GM04503 (cell line): ENCODE measurements around the gene SLC6A20.

Experiments
- DNase-seq: peaks from one replicate; pipeline ENCODE4 v3.0.0-alpha.2; 2012; ENCODE audit warnings: low read depth

The SLC6A20 gene

DNA sequence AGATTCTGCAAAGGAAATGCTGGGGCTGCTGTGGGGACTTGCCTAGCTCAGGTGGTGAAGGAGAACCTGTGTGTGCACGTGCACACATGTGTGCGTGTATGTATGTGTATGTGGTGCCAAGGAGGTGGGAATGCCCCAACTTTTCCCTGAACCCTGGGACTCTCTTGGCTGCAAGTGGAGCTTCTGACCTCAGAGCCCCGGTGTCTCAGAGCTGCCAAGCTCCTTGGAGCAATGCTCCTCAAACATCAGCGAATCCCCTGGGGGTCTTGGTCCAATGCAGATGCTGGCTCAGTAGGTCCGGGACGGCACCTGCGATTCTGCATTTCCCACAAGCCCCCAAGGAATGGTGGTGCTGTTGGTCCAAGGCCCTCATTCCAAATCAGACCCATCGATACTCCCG lies 5.8 kb upstream of the SLC6A20 start:
- DNase-seq, result no peak

GRCh38 chr3:45800611-45801010 lies 4.3 kb upstream of the SLC6A20 start:
- no peak for DNase-seq

- DNase-seq, result no peak
Measured at GRCh38 chr3:45799586-45799985, 3.2 kb upstream of the SLC6A20 start.

DNA sequence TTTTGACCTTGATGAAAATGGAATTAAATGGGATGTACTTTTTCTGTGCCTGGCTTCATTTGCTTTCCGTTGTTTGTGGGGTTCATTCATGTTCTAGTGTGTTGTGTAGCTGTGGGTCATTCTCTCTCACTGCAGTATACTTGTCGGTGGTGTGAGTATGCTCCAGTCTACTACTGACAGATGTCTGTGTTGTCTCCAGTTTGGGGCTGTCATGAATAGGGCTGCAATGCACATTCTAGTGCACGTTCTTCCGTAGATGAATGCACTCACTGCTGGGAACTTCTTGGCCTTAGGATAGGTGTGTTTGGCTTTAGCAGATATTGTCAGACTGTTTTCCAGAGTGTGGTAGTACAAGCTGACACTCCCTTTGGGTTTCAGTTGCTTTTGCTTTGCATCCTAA lies 1.7 kb upstream of the SLC6A20 start:
- no peak for DNase-seq

DNA sequence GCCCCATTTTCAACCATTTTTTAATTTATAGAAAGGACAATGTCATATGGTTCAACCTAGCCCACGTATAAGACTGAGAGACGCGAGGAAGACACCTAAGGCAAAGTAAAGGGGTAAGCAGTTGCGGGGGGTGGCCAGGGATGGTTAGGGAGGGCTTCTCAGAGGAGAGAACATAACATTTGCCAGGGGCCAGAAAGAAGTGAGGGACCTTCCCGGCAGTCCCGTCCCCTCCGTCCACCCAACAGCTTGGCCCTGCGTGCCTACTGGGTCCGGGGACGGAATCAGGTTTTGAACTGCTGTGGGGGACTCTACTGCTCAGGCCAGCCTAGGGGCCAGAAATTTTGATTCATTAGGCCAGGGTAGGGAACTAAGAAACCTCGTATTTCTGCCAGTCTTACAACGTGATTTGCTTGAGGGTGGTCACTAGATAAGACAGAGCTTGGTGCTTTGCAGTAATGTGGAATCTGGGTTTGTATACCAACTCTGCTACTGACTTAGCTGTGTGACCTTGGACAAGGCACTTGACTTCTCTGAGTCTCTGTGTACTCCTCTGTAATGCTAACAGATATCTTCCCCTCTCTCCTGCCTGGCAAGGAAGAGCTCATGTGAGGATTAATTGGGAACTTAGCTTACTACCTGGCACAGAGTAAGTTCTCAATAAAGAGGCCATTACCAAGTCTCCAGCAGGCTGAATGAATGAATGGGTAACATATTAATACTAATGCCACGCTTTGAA lies 734 bp upstream of the SLC6A20 start:
- no peak for DNase-seq

DNA sequence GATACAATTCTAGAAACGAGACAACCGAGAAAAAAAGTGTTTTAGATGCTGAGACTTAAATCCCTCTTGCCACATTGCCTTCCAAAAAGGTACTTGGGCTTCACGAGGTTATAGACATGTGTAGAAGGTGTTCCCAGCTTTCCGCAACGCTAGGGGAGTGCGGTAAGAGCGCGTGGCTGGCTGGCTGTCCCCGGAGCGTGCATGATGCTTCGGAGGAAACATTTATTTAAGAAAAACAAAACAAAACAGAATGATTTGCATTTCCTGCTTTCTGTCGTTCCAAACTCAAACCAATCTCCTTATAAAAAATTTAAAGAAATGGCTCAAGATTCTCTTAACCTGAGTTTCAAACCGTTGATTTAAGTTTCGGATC lies 841 bp downstream of the SLC6A20 start:
- DNase-seq, result no peak

DNA sequence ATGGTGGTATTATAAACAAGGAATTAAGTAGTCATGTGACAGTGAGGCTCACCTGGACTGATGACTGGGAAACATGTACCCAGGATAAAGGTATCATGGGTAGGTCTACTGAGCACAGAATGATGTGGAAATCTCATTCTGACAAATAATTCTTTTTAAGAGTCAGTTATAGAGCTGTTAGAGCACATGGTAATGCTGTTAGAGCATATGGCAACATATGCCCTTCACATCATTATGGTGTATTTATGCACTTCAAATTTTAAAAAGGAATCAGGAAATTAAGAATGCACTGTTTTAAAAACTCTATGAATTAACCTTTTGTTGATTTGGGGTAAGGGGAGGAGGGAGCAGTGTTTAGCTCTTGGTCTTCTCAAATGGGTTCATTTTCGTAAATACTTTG lies 1.7 kb downstream of the SLC6A20 start:
- DNase-seq, result no peak

- no peak for DNase-seq
Measured at GRCh38 chr3:45794177-45794560, 2.2 kb downstream of the SLC6A20 start.

DNA sequence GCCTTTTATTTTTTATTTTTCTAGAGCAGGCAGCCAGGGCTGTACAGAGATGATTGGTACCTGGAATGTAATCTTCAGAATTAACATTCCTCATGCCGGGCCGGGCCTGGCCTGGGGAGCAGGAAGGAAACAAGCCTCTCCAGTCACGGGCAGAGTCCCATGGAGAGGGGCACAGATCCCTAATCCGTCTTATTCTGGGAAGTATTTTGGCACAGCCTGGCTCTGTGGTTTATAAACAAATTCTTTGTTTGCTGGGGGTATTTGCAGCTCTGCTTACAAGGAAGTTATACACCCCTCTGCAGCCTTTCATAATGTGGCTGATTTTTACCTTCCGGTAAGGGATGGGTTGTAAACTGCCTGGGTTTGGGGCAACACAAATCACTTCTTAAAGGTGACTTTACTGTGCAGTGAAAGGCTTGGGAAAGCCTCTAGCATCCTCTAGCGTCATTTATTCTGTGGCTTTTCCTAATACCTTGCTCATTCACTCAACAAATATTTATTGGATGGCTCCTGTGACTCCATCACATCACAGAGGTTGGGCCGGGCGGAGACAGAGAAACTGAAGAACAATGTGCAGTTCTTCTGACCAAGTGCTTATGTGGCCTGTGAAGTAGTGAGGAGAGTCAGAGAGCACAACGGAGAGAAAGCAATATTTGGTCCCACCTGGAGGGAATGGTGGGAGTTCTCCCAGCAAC lies 2.7 kb downstream of the SLC6A20 start:
- no peak for DNase-seq

- DNase-seq, result no peak
Measured at GRCh38 chr3:45792516-45793172, 3.7 kb downstream of the SLC6A20 start.

- DNase-seq, result no peak
Measured at GRCh38 chr3:45792036-45792435, 4.3 kb downstream of the SLC6A20 start.

DNA sequence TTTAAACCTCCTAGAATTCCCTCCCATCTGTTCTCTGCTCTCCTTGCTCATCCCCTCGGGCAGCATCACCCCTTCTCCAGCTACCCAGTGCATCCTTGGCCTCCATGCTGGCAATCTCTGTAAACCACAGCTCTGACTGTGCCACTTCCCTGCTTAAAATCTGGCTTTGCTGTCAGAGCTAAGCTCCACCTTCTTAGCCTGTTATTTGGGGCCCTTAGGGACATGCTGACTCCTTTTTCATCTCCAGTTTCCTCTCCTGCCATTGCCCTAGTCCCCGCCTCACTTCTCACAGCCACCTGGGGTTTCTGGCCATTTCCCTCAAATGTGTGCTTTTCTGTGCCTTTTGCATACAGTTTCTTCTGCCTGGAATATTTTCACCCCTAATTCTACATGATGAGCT lies 5.7 kb downstream of the SLC6A20 start:
- no peak for DNase-seq

GRCh38 chr3:45789235-45789812 lies 7.0 kb downstream of the SLC6A20 start:
- DNase-seq, result no peak

GRCh38 chr3:45787551-45787950 lies 8.8 kb downstream of the SLC6A20 start:
- no peak for DNase-seq

GRCh38 chr3:45786801-45787495 lies 9.4 kb downstream of the SLC6A20 start:
- DNase-seq, result no peak

DNA sequence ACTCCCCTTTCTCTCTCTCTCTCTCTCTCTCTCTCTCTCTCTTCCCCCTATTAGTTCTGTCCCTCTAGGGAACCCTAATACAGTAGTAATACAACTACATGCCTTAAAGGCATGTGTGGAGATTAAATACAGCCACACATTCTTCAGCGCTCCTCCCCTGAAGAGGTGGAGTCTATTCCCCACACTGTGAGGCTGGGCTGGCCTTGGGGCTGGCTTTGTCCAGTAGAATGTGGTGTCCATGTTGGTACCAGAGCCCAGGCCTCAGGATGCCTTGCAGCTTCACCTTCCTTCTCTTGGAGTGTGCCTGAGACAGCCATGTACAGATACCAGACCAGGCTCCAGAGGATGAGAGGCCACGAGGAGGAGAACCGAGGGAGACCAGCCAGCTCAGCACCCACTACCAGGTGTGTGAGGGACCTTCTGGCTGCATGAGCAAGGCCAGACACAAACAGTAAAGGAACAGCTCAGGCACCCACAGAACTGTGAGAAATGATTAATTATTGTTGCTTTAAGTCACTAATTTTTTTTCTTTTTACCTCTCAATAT lies 10.7 kb downstream of the SLC6A20 start:
- no peak for DNase-seq

DNA sequence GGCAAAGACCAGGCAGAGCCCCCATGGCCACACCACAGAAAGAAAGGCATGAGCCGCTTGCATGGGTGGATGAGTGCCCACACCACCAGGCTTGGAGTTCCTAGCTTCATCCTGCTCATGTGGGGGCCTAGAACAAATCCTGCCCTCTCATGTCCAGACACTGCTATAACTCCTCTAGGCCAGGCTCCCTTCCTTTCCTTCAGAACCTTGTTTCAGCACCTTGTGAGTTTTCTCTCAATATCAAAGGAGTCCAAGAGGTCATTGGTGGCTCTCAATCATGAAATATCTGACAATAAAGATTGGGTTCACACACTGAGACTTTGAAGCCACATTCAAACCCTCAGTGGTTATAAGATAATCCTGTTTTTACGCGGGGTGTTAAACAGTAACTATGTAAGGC lies 12.7 kb downstream of the SLC6A20 start:
- DNase-seq, result no peak

GRCh38 chr3:45782381-45782780 lies 14.0 kb downstream of the SLC6A20 start:
- DNase-seq, result no peak

DNA sequence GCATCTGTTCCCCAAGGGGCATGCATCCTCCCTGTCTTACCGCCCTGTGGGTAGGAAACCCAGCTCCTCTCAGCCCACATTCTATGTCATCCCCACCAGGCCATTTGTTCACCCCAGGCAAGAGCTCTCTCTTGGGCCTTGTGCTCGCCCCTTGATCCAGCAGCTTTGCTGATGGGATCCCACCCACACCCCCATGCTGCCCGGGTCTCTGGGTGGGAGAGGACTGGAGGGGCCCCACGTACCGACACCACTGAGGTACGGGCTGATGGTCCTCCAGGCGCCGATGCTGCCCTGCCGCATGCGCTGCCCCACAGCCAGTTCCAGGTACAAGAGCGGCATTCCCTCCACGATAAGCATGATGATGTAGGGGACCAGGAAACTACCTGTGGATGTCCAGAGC lies 14.5 kb downstream of the SLC6A20 start:
- no peak for DNase-seq

DNA sequence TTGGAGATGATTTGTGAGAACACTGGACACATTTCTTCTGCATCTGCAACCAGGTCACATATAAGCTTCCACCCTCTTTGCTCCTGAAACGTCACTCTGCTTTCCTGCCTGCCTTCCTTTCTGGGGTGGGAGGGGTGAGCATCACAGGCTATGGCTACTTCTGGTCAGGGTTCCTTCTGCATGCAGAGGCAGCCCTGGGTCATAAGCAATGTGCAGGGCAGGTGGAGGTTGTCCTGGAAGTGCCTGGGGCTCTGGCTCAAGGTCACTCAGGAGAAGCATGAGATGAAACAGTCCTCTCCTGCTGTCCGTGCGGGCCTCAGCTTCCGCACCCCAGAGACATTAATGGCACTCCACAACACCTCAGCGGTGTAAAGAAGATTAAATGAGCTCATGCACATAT lies 15.1 kb downstream of the SLC6A20 start:
- no peak for DNase-seq

GRCh38 chr3:45779746-45780735 lies 16.3 kb downstream of the SLC6A20 start:
- no peak for DNase-seq
